T-helper 9 cell (primary cell): ENCODE measurements around the gene SPATA12.

Source experiments
- DNase-seq: peaks from one replicate; pipeline ENCODE4 v3.0.0-alpha.2; 2020
- total RNA-seq, 2 donors: gene quantifications; one replicate each; lab custom pipeline; 2026; lab: John Stamatoyannopoulos, UW

Gene SPATA12, protein sequence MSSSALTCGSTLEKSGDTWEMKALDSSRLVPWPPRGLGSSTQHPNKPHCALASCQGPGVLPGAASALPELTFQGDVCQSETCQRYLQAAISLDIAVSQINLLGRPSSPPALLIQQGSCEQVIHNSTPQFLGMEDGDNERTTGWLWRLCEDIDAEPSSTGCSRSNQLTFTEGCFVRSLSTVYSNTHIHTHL
- total RNA-seq = 0 reads per million in 2 donors

- no peak for DNase-seq
These were observed at the start of gene SPATA12 for GRCh38 chr3:57060089-57060821. Gene SPATA12, plus strand, starts transcription at chr3:57060664. Its CDS starts 13,031 bp downstream, at chr3:57073695.

GRCh38 chr3:57011022-57011421 lies 49.4 kb upstream of the SPATA12 start:
- DNase-seq = no peak

- DNase-seq = no peak
These were observed 47.6 kb upstream of the SPATA12 start for GRCh38 chr3:57012847-57013246.

DNA sequence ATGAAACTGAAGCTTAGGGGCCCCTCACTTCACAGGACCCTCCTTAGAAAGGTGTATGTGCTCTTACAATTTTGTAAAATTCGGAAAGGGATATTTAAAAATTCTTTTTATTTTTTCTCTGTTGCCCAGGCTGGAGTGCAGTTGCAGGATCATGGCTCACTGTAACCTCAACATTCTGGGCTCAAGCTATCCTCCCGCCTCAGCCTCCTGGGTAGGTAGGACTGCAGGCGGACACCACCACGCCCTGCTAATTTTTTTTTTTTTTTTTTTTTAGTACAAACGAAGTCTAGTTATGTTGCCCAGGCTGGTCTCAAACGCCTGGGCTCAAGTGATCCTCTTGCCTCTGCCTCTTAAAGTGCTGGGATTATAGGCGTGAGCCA lies 45.1 kb upstream of the SPATA12 start:
- DNase-seq = no peak

DNA sequence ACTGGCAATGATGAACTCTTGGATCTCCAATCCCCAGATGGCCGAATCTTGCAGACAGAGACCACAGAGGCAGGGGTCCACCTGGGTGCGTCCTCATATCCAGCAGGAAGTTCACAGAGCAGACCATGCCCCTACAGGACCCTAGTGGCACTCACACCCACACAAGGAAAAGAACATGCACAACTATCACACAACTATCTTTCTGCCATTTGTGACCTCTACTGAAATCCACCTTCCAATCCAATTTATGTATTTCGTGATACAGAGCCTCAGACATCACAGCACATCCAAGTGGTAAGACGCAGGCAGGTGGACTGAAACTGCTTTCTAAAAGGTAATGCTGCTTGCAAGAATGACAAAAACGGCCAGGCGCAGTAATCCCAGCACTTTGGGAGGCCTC lies 44.6 kb upstream of the SPATA12 start:
- DNase-seq = no peak

- DNase-seq = no peak
These were observed 43.0 kb upstream of the SPATA12 start for GRCh38 chr3:57017459-57017845.

DNA sequence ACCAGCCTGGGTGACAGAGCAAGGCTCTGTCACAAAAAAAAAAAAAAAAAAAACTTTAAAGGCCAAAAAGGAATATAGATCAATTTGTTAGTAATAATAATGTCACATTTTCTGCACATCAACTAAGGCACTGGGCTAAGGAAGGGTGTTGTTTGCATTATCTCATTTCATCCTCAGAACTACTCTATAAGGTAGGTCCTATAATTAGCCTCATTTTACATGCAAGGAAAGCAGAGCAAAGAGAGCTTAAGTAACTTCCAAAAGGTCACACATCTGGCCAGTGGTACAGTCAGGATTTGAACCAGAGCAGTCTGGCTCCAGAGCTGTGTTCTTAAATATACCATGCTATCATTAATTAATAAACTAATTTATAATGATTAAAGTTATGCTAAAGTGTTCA lies 42.2 kb upstream of the SPATA12 start:
- no peak for DNase-seq

- no peak for DNase-seq
These were observed 41.4 kb upstream of the SPATA12 start for GRCh38 chr3:57019057-57019456.

GRCh38 chr3:57025237-57025636 lies 35.2 kb upstream of the SPATA12 start:
- DNase-seq = no peak

DNA sequence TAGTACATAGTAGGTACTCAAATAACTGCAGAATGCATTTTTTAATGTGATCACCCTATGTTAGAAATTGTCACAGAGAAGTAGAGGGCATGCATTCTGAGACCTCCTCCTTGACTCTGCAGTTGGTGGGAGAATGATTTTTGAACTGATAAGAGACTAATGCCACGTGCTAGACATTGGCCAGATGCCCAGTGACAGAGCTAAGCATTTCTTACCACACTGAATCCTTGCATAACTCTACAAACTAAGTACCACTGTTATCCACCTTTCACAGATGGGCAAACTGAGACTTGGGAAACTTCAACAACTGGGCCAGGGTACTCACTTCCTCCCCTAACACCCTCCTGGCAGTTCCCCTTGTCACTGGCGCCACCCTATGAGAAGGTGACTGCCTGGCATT lies 33.5 kb upstream of the SPATA12 start:
- DNase-seq = no peak

DNA sequence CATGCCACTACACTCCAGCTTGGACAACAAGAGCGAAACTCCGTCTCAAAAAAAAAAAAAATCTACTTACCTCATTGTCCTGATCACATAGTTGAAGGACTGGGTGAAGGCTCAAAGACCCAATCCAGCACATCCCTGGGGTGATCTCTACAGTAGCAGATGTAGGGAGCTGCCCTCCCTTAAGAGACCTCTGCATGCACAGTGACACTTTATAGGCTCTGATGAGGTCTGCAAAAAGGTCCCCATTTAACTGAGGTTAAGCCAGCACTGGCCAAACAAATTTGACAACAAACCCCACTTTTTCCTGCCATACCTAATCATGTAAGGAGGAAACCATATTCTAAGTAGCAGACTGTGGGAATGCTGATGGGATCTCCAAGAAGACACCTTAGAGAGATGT lies 31.1 kb upstream of the SPATA12 start:
- no peak for DNase-seq

GRCh38 chr3:57029924-57030323 lies 30.5 kb upstream of the SPATA12 start:
- DNase-seq = no peak

GRCh38 chr3:57030721-57031120 lies 29.7 kb upstream of the SPATA12 start:
- no peak for DNase-seq

DNA sequence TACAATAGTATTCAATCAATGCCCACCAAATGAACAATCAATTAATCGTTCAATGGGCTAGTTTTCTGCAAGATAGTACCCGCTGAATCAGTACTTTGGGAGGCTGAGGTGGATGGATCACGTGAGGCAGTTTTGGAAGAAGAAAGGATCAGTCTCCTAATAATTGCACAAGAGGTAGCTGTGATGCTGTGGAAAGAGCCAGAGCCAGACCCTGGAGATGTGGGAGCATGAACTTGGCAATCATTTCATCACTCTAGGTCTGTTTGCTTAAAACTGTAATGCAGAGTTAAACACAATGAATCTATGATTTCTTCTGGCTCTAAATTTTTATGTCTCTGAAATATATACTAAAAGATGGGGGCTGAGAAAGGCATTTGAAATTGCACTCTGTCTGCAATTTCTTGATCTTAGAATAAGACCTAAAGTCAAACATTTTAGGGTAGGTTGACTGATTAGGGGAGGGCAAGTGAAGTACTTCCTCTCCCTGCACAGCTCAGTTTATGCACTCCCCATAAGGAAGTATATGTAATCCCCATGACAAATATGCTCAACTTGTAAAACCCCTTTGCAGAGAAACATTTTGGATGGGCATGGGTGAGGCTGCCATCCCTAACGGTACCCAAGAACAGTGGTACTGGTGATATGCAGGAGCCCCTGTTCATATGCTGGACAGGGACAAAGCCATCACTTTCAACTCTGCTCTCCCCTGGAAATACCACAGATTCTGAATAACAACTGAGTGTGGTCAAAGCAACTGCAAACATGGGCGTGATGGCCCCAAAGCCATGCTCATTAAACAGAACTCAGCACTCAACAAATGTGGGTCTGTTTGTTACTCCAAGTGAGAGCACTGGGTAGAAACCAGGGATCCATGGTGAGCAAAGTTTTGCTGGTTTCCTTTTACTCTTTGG lies 28.6 kb upstream of the SPATA12 start:
- DNase-seq = no peak

DNA sequence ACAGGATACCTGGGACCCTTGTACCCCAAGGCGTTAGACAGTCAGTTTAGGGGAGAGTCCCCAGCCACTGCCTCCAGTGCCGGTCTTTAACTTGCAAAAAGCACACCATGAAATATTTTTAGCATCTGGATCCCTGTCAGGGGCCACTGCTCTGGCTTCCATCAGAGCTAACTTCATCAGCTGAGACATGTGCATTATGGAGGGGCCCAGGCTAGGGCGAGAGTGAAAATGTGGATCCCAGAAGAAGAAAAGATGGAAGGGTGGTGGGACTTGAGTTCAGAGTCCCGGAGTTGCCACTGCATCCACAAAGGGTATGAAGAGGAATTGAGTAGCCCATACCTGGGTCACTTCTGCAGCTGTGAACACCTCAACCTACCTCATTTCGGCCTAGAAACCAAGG lies 23.5 kb upstream of the SPATA12 start:
- no peak for DNase-seq

DNA sequence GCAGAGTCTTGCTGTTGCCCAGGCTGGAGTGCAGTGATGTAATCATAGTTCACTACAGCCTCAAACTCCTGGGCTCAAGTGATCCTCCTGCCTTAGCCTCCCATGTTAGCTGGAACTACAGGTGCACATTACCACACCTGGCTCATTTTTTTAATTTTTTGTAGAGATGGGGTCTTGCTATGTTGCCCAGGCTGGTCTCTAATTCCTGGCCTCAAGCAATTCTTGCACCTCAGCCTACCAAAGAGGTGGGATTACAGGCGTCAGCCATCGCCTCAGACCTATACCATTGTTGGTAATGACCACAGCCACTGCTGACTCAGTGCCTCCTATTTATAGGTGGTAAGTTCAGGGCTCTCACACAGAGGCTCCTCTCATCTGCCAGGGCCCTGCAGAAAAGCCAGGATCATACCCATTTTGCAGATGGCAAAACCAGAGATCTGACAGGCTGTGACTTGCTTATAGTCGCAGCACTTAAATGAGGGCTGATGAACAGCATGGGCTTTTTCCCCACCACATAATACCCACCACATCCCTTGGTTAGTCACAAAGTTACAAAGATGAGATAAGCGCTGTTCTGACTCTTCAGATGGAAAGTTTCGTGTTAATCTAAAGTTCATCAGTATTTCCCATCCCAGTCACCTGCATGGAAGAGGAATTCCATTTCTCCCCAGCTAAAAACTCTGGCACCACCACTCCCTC lies 21.8 kb upstream of the SPATA12 start:
- DNase-seq = no peak

DNA sequence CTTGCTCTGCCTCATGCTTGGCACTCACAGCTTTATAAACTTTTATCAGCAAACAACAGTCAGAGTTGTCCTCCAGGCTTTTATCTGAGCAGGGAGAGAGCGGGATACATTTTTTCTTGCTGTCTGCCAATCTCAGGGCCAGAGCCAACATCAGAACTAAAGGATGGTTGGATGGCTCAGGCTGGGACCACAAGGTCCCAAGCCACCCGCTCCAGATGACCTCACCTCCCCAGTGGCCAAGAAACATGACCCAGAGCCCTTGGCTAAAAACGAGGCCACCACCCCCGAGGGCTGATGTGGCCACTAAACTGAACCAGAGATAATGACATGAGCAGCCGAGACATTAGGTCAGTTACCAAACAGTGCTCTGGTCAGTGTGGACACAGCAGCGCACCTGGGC lies 18.8 kb upstream of the SPATA12 start:
- DNase-seq = no peak

DNA sequence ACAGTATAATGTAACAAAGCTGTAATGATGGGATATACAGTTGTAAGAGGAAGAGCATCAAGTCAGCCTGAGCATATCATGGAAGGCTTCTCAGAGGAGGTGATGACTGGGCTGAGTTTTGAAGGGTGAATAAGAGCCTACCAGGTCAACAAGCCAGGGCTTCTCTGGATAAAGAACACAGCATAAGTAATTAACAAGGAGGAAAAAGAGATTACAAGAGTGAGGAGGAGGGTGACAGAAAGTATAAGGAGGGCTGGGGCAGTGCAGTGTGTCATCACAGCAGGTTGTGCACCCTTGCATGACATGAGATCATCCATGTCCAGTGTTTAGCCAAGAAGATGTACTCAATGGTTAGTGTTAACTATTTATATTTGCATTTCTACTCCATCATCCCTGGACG lies 16.9 kb upstream of the SPATA12 start:
- no peak for DNase-seq

DNA sequence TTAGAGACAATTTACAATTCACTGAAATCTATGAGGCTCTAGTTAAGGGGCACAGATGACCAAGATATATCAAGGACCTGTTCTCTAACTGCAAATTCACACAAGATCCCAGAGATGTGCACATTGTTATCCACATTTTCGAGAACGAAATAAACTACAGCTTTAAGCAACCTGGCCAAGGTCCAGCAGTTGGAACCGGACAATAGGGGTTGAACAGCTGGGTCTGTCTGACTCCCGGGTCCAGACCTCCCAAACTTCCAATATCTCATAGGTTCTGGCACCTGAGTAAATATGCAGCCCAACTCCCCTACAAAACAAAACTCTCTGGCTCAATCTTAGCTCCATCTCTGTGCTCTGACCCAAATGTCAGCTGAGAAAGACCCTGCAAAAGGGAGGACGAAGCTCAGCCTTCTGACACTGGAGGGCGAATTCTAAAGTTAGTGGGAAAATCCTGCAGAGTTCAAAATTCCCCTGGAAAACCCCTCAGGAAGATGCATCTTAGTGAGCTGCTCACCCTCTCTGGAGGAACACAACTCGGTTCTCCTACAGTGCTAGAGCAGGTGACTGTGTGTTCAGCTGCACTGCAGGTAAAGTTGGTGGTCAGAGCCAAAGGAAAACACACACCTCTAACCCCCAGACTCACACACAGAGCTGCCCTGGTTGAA lies 14.2 kb upstream of the SPATA12 start:
- no peak for DNase-seq

DNA sequence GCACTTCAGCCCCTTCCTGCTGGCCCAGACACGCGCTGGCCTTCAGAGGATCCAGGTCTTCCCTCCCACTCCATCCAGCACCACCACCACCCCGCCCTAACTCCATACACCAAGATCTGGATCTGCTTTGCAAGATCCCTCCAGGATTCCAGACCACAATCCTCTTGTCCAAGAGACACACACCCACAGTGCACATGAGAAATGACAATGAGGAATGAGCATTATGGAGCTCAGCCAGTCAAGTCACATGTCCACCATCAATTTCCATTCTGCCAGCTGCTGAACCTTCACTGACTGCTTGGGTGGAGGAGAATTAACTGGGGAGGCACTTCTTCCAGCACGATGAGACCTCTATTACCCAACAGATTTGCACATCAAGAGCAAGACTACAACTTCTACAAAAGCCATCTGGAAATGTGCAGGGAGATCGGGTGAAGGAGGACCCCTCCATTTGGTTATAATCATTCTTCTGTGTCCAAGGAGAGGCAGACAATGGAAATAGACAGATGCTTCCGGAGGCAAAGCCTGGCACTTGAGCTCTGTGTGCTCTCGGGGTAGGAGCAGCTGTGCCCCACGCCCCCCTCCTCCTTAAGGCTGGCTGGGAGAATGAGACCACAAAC lies 12.3 kb upstream of the SPATA12 start:
- no peak for DNase-seq

GRCh38 chr3:57048728-57049127 lies 11.7 kb upstream of the SPATA12 start:
- no peak for DNase-seq

- DNase-seq = no peak
These were observed 7.8 kb upstream of the SPATA12 start for GRCh38 chr3:57052662-57053061.
